ENCODE results near the gene CTSA. TPM values are rescaled to one million over a fixed set of nuclear protein-coding genes. Genes with fewer than 3 reads are reported as not detected.

CTSA gene
- total RNA-seq, 1 donor from 2014 or later, result 15.1 TPM

- Mint-ChIP-seq H3K36me3 (peaks cover 5% of the 10 kb centered on the region), H3K4me1 (peaks cover 29% of the 10 kb centered on the region), H3K9me3 (no peaks in the 10 kb centered on the region), H3K4me3 (peak overlapping the region; percentile 68), H3K27me3 (ENCODE audit: insufficient read depth, low read depth) (peaks cover 3% of the 10 kb centered on the region), H3K27ac (no peak overlapping the region)
- no peaks in the 10 kb centered on the region for H4K20me1 ChIP-seq (ENCODE audit: low read depth)
- H3K27me3 ChIP-seq, result peaks cover 4% of the 10 kb centered on the region
- H3K4me1 ChIP-seq, result peaks cover 5% of the 10 kb centered on the region
- no peak overlapping the region for H3K4me2 ChIP-seq
- H3K27ac ChIP-seq, result no peak overlapping the region
- H3K9ac ChIP-seq, result no peak overlapping the region
- no peak for DNase-seq (ENCODE audit: low spot score)
- no peaks in the 10 kb centered on the region for H3K36me3 ChIP-seq
- peaks cover 9% of the 10 kb centered on the region for H3F3A ChIP-seq (ENCODE audit: low read depth)
- H2AFZ ChIP-seq (replicated peaks), result no peak overlapping the region
- no peaks in the 10 kb centered on the region for H3K9me3 ChIP-seq (ENCODE audit: low read depth)
- no peak overlapping the region for H3K4me3 ChIP-seq
- H3K79me2 ChIP-seq (ENCODE audit: low read depth), result peaks cover 7% of the 10 kb centered on the region
- TF ChIP-seq EZH2 (IDR thresholded peaks at IDR 0.05) (no peak), EZH2phosphoT487 (IDR thresholded peaks at IDR 0.05) (no peak), CTCF (IDR thresholded peaks at IDR 0.05) (no peak)
Measured at GRCh38 chr20:45913116-45913515, 22.0 kb downstream of the CTSA start.

DNA sequence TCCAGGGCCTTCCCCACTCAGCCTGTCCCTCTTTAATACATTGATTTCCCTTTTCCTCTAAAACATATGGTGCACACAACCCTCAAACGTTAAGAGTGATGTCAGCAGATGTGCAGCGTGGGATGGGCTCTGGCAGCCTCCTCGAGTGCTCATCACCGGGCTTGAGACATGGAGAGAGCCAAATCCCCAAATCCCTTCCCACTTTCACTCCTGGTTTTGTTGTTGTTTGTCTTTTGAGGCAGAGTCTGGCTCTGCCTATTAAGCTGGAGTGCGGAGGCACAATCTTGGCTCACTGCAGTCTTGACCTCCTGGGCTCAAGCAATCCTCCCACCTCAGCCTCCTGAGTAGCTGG lies 26.6 kb downstream of the CTSA start:
- peaks cover 27% of the 10 kb centered on the region for H3K4me1 Mint-ChIP-seq
- Histone ChIP-seq H4K20me1 (ENCODE audit: low read depth) (no peaks in the 10 kb centered on the region), H3K4me3 (no peak overlapping the region), H3K4me2 (no peak overlapping the region), H2AFZ (replicated peaks) (no peak overlapping the region), H3K9ac (no peak overlapping the region), H3K79me2 (ENCODE audit: low read depth) (no peaks in the 10 kb centered on the region), H3K36me3 (no peaks in the 10 kb centered on the region), H3F3A (ENCODE audit: low read depth) (no peaks in the 10 kb centered on the region), H3K27me3 (no peaks in the 10 kb centered on the region), H3K27ac (no peak overlapping the region), H3K4me1 (peaks cover 3% of the 10 kb centered on the region), H3K9me3 (ENCODE audit: low read depth) (no peaks in the 10 kb centered on the region)
- DNase-seq (ENCODE audit: low spot score), result no peak
- TF ChIP-seq EZH2phosphoT487 (IDR thresholded peaks at IDR 0.05) (no peak), CTCF (IDR thresholded peaks at IDR 0.05) (no peak), EZH2 (IDR thresholded peaks at IDR 0.05) (no peak)
- H3K36me3 Mint-ChIP-seq, result no peaks in the 10 kb centered on the region
- peak overlapping the region; percentile 54 for H3K4me3 Mint-ChIP-seq
- no peaks in the 10 kb centered on the region for H3K27me3 Mint-ChIP-seq (ENCODE audit: insufficient read depth, low read depth)
- no peak overlapping the region for H3K27ac Mint-ChIP-seq
- no peaks in the 10 kb centered on the region for H3K9me3 Mint-ChIP-seq

DNA sequence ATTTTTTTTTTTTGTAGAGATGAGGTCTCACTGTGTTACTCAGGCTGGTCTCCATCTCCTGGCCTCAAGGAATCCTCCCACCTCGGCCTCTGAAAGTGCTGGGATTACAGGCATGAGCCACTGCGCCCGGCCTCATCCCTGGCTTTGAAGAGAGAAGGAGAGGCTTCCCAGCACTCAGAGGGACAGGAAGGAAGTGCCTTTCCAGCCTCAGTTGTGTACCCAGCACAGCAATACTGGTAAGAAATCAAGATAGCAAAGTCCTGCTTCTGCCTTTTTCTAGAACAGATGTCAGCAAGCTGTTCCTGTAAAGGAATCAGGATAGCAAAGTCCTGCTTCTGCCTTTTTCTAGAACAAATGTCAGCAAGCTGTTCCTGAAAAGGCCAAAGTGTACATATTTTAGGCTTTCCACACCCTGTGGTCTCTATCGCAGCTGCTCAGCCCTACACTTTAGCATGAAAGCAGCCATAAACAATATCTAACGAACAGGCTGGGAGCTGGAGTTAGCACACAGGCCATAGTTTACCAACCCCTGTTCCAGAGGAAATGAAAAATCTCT lies 27.1 kb downstream of the CTSA start:
- Histone ChIP-seq H3K4me2 (no peak overlapping the region), H3K27me3 (no peaks in the 10 kb centered on the region), H3K4me1 (peaks cover 3% of the 10 kb centered on the region), H3K27ac (no peak overlapping the region), H3K4me3 (no peak overlapping the region), H4K20me1 (ENCODE audit: low read depth) (no peaks in the 10 kb centered on the region), H3K79me2 (ENCODE audit: low read depth) (no peaks in the 10 kb centered on the region), H3K9me3 (ENCODE audit: low read depth) (no peaks in the 10 kb centered on the region), H3K9ac (no peak overlapping the region), H2AFZ (replicated peaks) (no peak overlapping the region), H3F3A (ENCODE audit: low read depth) (no peaks in the 10 kb centered on the region), H3K36me3 (no peaks in the 10 kb centered on the region)
- H3K4me3 Mint-ChIP-seq, result no peak overlapping the region
- no peaks in the 10 kb centered on the region for H3K9me3 Mint-ChIP-seq
- TF ChIP-seq EZH2 (IDR thresholded peaks at IDR 0.05) (no peak), CTCF (IDR thresholded peaks at IDR 0.05) (no peak), EZH2phosphoT487 (IDR thresholded peaks at IDR 0.05) (no peak)
- DNase-seq (ENCODE audit: low spot score), result no peak
- peaks cover 29% of the 10 kb centered on the region for H3K4me1 Mint-ChIP-seq
- no peak overlapping the region for H3K27ac Mint-ChIP-seq
- H3K27me3 Mint-ChIP-seq (ENCODE audit: insufficient read depth, low read depth), result no peaks in the 10 kb centered on the region
- no peaks in the 10 kb centered on the region for H3K36me3 Mint-ChIP-seq

Measured in neural progenitor cell (in vitro differentiated cells).